ENCODE data around the gene FBXW8.

Gene FBXW8

GRCh38 chr12:116926283-116927243 is 15.8 kb downstream of the FBXW8 start:
- DNase-seq (ENCODE audit: low read depth), result no peak

GRCh38 chr12:116927244-116927940 is 16.6 kb downstream of the FBXW8 start:
- no peak for DNase-seq (ENCODE audit: low read depth)

- no peak for DNase-seq (ENCODE audit: low read depth)
Observed at GRCh38 chr12:116928504-116928903, 17.8 kb downstream of the FBXW8 start.

- DNase-seq (ENCODE audit: low read depth), result peak; percentile 19
Observed at GRCh38 chr12:116929885-116930284, 19.1 kb downstream of the FBXW8 start.

- no peak for DNase-seq (ENCODE audit: low read depth)
Observed at GRCh38 chr12:116931665-116932064, 20.9 kb downstream of the FBXW8 start.

- no peak for DNase-seq (ENCODE audit: low read depth)
Observed at GRCh38 chr12:116933091-116933490, 22.3 kb downstream of the FBXW8 start.

- no peak for DNase-seq (ENCODE audit: low read depth)
Observed at GRCh38 chr12:116933512-116934246, 22.9 kb downstream of the FBXW8 start.

GRCh38 chr12:116934908-116935705 is 24.4 kb downstream of the FBXW8 start:
- no peak for DNase-seq (ENCODE audit: low read depth)

GRCh38 chr12:116937640-116938039 is 26.9 kb downstream of the FBXW8 start:
- no peak for DNase-seq (ENCODE audit: low read depth)

- DNase-seq (ENCODE audit: low read depth), result no peak
Observed at GRCh38 chr12:116939734-116940133, 29.0 kb downstream of the FBXW8 start.

GRCh38 chr12:116941188-116941587 is 30.4 kb downstream of the FBXW8 start:
- no peak for DNase-seq (ENCODE audit: low read depth)

- no peak for DNase-seq (ENCODE audit: low read depth)
Observed at GRCh38 chr12:116943419-116944372, 32.9 kb downstream of the FBXW8 start.

- no peak for DNase-seq (ENCODE audit: low read depth)
Observed at GRCh38 chr12:116945886-116946550, 35.3 kb downstream of the FBXW8 start.

GRCh38 chr12:116948298-116948697 is 37.5 kb downstream of the FBXW8 start:
- no peak for DNase-seq (ENCODE audit: low read depth)

- no peak for DNase-seq (ENCODE audit: low read depth)
Observed at GRCh38 chr12:116950628-116951325, 40.0 kb downstream of the FBXW8 start.

- DNase-seq (ENCODE audit: low read depth), result no peak
Observed at GRCh38 chr12:116954710-116955381, 44.1 kb downstream of the FBXW8 start.

- DNase-seq (ENCODE audit: low read depth), result peak; percentile 26
Observed at GRCh38 chr12:116955382-116956021, 44.8 kb downstream of the FBXW8 start.

Measured in fibroblast of gingiva (primary cell).